Suprapubic skin (tissue), 4 donors: Measurements from ENCODE around the gene ZFHX3. TPM values are rescaled to one million over a fixed set of nuclear protein-coding genes. Genes with fewer than 3 reads are reported as not detected.

Experiments
- DNase-seq, 2 donors: peaks; one replicate each; pipeline ENCODE4 v3.0.0-alpha.2; 2019; ENCODE audit warnings: low spot score in 2 of 2
- H3K27ac ChIP-seq: fragments of 200-600 bp; sonication (generic); one replicate; pipeline ENCODE4 v1.5.1; 2019
- H3K27me3 ChIP-seq: fragments of 200-600 bp; sonication (generic); one replicate; pipeline ENCODE4 v1.5.1; 2019
- H3K36me3 ChIP-seq: fragments of 200-600 bp; sonication (generic); one replicate; pipeline ENCODE4 v1.5.1; 2019
- H3K4me1 ChIP-seq: fragments of 200-600 bp; sonication (generic); one replicate; pipeline ENCODE4 v1.5.1; 2019
- H3K4me3 ChIP-seq: fragments of 200-600 bp; sonication (generic); one replicate; pipeline ENCODE4 v1.5.1; 2019; ENCODE audit warnings: mild to moderate bottlenecking
- H3K9me3 ChIP-seq: fragments of 200-600 bp; sonication (generic); one replicate; pipeline ENCODE4 v1.5.1; 2019
- EP300 ChIP-seq: sonication (generic); formaldehyde crosslinking; IDR thresholded peaks from one replicate; pipeline ENCODE4 v1.6.1; 2017; ENCODE audit warnings: antibody characterized with exemption
- POLR2A ChIP-seq, 2 donors: fragments of 450-650 bp; IDR thresholded peaks; one replicate each; pipeline ENCODE4 v1.6.1; 2017; ENCODE audit warnings: antibody characterized with exemption in 2 of 2, mild to moderate bottlenecking in 2 of 2, moderate library complexity in 2 of 2
- POLR2AphosphoS5 ChIP-seq, 3 donors: sonication (generic); formaldehyde crosslinking; IDR thresholded peaks; one replicate each; pipeline ENCODE4 v1.6.1; 2017; ENCODE audit warnings: antibody characterized with exemption in 3 of 3
- WGBS: methylation state at CpG from one replicate; pipeline ENCODE4 v1.1.5; 2018; 5-methylcytosine and 5-hydroxymethylcytosine counted together
- total RNA-seq, 4 donors: library from RNA; depleted of rRNA; stranded (reverse); fragments of >200 nt; gene quantifications; one replicate each; pipeline ENCODE4 v1.1.0, GENCODE V29; 2016
- TF ChIP-seq, protein P1 (sequence below), 2 donors: fragments of 200-600 bp in 1 of 2; fragments of 450-650 bp in 1 of 2; sonication (generic) in 1 of 2; IDR thresholded peaks; one replicate each; pipeline ENCODE4 v1.5.1; 2016 to 2019; ENCODE audit warnings: antibody characterized with exemption in 2 of 2, mild to moderate bottlenecking in 1 of 2, moderate library complexity in 1 of 2

The ZFHX3 gene
- total RNA-seq, 4 donors from 2014 or later: 10.4 to 16.1 (median 12.8) TPM

DNA sequence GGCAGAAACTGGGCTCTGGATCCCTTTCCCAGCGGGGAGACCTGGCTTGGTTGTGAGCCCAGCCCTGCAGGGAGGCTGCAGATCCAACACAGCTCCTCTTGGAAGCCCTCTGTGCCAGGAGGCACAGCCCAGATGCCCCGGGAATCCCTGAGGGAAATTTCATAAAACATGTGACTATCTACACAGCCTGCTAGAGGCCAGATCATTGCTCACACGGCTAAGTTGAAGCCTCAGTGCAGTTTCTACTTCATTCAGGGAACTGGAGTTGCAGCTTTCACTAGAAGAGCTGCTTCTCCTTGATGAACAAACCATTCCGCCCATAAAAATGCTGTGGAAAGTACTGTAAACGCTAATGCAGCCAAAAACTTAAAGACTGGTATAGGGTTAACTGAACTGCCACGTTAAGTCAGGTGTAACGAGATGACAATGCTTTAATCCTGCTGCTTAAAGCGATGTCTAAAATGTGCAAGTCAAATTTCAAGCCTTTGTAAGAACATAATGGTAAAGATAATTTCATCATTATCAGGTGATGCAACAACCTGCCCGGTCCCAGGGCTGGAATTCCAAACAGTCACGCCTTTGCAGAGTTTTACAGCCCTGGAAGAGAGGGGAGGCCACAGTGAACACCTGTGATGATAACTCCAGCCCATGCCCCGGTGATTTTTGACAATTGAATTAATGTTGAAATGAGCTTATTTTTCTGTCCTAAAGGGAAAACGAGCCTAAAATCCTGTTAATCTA lies 172.5 kb downstream of the ZFHX3 start:
- Histone ChIP-seq H3K27ac (no peak overlapping the region), H3K9me3 (no peaks in the 10 kb centered on the region), H3K4me1 (peaks cover 26% of the 10 kb centered on the region), H3K27me3 (no peaks in the 10 kb centered on the region), H3K36me3 (no peaks in the 10 kb centered on the region), H3K4me3 (no peak overlapping the region)
- WGBS: 62% methylated on average over 12 of the region's 12 CpGs
- no peak for DNase-seq
- TF ChIP-seq POLR2AphosphoS5 (IDR thresholded peaks at IDR 0.05) (no peak), POLR2A (IDR thresholded peaks at IDR 0.05) (no peak), EP300 (no peak)
- TF ChIP-seq, protein P1, sequence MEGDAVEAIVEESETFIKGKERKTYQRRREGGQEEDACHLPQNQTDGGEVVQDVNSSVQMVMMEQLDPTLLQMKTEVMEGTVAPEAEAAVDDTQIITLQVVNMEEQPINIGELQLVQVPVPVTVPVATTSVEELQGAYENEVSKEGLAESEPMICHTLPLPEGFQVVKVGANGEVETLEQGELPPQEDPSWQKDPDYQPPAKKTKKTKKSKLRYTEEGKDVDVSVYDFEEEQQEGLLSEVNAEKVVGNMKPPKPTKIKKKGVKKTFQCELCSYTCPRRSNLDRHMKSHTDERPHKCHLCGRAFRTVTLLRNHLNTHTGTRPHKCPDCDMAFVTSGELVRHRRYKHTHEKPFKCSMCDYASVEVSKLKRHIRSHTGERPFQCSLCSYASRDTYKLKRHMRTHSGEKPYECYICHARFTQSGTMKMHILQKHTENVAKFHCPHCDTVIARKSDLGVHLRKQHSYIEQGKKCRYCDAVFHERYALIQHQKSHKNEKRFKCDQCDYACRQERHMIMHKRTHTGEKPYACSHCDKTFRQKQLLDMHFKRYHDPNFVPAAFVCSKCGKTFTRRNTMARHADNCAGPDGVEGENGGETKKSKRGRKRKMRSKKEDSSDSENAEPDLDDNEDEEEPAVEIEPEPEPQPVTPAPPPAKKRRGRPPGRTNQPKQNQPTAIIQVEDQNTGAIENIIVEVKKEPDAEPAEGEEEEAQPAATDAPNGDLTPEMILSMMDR (IDR thresholded peaks at IDR 0.05): no peak

DNA sequence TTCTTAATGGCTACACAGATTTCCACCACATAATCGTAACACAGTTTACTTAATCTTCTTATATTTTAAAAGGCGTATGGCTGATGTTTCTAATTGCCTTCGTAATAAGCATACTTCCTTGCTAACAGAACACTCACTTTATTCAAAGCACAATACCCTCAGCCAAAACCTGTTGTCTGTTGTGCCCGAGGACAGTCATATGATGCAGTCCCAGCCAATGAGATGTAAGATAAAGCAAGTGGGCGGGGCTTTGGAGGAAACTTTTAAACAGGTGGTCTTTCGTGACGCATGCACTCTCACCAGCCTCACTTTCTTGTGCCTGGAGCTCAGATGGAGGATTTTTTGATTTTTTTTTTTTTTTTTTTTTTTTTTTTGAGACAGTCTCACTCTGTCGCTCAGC lies 174.1 kb downstream of the ZFHX3 start:
- WGBS: 92% methylated on average over 8 of the region's 8 CpGs
- no peak for DNase-seq
- H3K27me3 ChIP-seq: no peaks in the 10 kb centered on the region
- TF ChIP-seq, protein P1 (IDR thresholded peaks at IDR 0.05): no peak
- no peak for TF ChIP-seq EP300
- TF ChIP-seq POLR2A (IDR thresholded peaks at IDR 0.05): no peak
- no peak for TF ChIP-seq POLR2AphosphoS5 (IDR thresholded peaks at IDR 0.05)
- peaks cover 26% of the 10 kb centered on the region for H3K4me1 ChIP-seq
- H3K36me3 ChIP-seq: no peaks in the 10 kb centered on the region
- H3K27ac ChIP-seq: no peak overlapping the region
- no peak overlapping the region for H3K4me3 ChIP-seq
- no peaks in the 10 kb centered on the region for H3K9me3 ChIP-seq

DNA sequence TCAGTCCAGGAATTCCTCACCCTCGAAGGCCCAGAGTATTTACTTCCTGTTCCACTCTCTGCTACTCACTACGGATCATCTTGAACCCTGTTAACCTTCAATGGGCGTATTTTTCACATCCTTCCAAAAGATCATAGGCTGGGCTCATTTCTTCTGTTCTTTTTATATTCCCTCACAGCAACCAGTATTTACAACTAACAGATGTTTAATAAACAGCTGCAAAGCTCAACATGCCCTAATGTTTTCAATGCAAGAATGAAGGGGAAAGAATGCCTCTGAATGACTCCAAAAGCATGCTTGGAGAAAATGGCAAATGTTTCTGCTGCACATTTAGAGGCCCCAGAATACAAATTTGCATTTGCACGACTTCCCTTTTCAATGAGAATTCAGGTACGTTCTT lies 174.9 kb downstream of the ZFHX3 start:
- TF ChIP-seq POLR2AphosphoS5 (IDR thresholded peaks at IDR 0.05) (no peak), EP300 (no peak), POLR2A (IDR thresholded peaks at IDR 0.05) (no peak)
- TF ChIP-seq, protein P1 (IDR thresholded peaks at IDR 0.05): no peak
- WGBS: 65% methylated on average over 5 of the region's 5 CpGs
- Histone ChIP-seq H3K4me3 (no peak overlapping the region), H3K4me1 (peaks cover 19% of the 10 kb centered on the region), H3K27ac (no peak overlapping the region), H3K9me3 (no peaks in the 10 kb centered on the region), H3K27me3 (no peaks in the 10 kb centered on the region), H3K36me3 (no peaks in the 10 kb centered on the region)
- no peak for DNase-seq

DNA sequence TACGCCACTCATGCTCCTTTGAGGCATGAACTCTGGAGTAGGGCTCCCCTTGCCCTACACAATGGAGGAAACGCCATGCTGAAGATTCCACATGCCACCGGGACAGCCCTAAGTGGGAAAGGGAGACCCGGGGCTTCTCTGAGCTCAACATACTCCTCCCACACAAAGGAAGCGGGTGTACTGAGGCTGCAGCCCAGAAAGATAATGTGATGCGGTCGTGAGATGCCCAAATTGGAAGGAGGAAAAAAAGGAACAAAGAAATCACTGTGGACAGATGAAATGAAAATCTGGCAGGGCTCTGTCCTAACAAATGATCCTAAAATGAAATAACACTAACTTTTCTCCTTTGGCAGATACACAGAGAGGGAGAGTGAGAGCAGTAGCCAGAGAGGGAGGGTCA lies 182.1 kb downstream of the ZFHX3 start:
- Histone ChIP-seq H3K36me3 (peaks cover 3% of the 10 kb centered on the region), H3K27me3 (no peaks in the 10 kb centered on the region), H3K9me3 (no peaks in the 10 kb centered on the region), H3K4me3 (no peak overlapping the region), H3K4me1 (no peaks in the 10 kb centered on the region), H3K27ac (no peak overlapping the region)
- no peak for TF ChIP-seq EP300
- TF ChIP-seq, protein P1 (IDR thresholded peaks at IDR 0.05): no peak
- no peak for TF ChIP-seq POLR2A (IDR thresholded peaks at IDR 0.05)
- no peak for TF ChIP-seq POLR2AphosphoS5 (IDR thresholded peaks at IDR 0.05)
- DNase-seq: no peak
- WGBS: 91% methylated on average over 7 of the region's 7 CpGs

DNA sequence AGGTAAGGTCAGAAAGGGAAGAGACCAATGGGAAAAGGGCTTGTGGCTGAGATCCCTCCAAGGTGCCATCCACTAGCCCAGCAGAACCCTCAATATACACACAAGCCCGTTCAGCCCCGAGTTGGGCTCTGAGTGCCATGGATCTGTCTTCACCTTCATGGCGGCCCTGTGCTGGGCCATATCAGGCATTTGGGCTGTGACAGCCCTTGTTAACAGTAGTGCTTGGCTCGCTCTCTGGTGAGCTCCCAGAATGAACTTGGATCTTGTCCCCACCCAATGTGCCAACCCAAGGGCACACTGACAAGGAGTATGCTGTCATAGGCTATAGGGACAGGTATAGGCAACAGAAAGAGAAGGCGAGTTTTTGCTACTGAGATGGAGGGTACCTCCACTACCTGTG lies 182.7 kb downstream of the ZFHX3 start:
- peaks cover 3% of the 10 kb centered on the region for H3K36me3 ChIP-seq
- no peaks in the 10 kb centered on the region for H3K9me3 ChIP-seq
- no peaks in the 10 kb centered on the region for H3K4me1 ChIP-seq
- no peak for DNase-seq
- H3K27ac ChIP-seq: no peak overlapping the region
- no peaks in the 10 kb centered on the region for H3K27me3 ChIP-seq
- TF ChIP-seq EP300: no peak
- TF ChIP-seq POLR2AphosphoS5 (IDR thresholded peaks at IDR 0.05): no peak
- TF ChIP-seq POLR2A (IDR thresholded peaks at IDR 0.05): no peak
- TF ChIP-seq, protein P1 (IDR thresholded peaks at IDR 0.05): no peak
- 88% methylated on average over 5 of the region's 5 CpGs for WGBS
- no peak overlapping the region for H3K4me3 ChIP-seq
